BJ (cell line): ENCODE results near the gene ATP8B1. TPM values are rescaled to one million over a fixed set of nuclear protein-coding genes. Genes with fewer than 3 reads are reported as not detected.
"Not testable (repeated sequence)": the region's sequence is repeated elsewhere in the genome, so short reads cannot be mapped to it uniquely, and the experiment has no call there.

Source experiments
- CTCF ChIA-PET: fragments of 350-600 bp; formaldehyde crosslinking; extraction: SDS; loops from one replicate; lab custom pipeline; 2021; ENCODE audit warnings: antibody characterized with exemption, inconsistent platforms; lab: Yijun Ruan, JAX
- POLR2A ChIA-PET: fragments of 300-600 bp; sonication (Branson Sonifier 250); formaldehyde crosslinking; extraction: SDS; loops from one replicate; lab custom pipeline; 2021; ENCODE audit warnings: antibody characterized with exemption; lab: Charles Lee
- DNase-seq: peaks from one replicate; pipeline ENCODE4 v3.0.0-alpha.2; 2011; ENCODE audit warnings: low read depth
- H3K27me3 ChIP-seq: 2 replicates; pipeline ENCODE4 v1.6.0; 2011; ENCODE audit warnings: low read length; ENCODE audit not compliant: control insufficient read depth, insufficient read depth
- H3K36me3 ChIP-seq: 2 replicates; pipeline ENCODE4 v1.5.1; 2011; ENCODE audit warnings: low read length; ENCODE audit not compliant: control insufficient read depth, insufficient read depth
- H3K4me3 ChIP-seq: 2 replicates; pipeline ENCODE4 v1.5.1; 2011; ENCODE audit warnings: low read depth, mild to moderate bottlenecking, control low read depth, low read length
- CTCF ChIP-seq: IDR thresholded peaks from 2 replicates; pipeline ENCODE4 v1.5.1; 2011; ENCODE audit warnings: low read depth, mild to moderate bottlenecking, control low read depth, inconsistent platforms, low read length, moderate library complexity; ENCODE audit not compliant: insufficient read depth
- polyA plus RNA-seq: library from polyadenylated mRNA; depleted of rRNA; stranded (reverse); fragments of >200 nt; gene quantifications from 2 replicates; pipeline ENCODE4 v1.2.3, GENCODE V29; 2011

The ATP8B1 gene
- polyA plus RNA-seq, 1 experiment = 53.3 TPM

- CTCF ChIA-PET = no interaction called here
- Histone ChIP-seq H3K36me3 (peaks cover 16% of the 10 kb centered on the region), H3K4me3 (no peak overlapping the region), H3K27me3 (no peaks in the 10 kb centered on the region)
- POLR2A ChIA-PET = interaction anchor here (0.6 kb wide), 1 partner anchor 47 kb away, joined by 10 read pairs; no protein-coding TSS in a partner anchor
- TF ChIP-seq CTCF = no peak
- no peak for DNase-seq
Observed at GRCh38 chr18:57648414-57648813, 154.7 kb downstream of the ATP8B1 start.

GRCh38 chr18:57644540-57644939, 158.6 kb downstream of the ATP8B1 start:
- no peak for DNase-seq
- no peaks in the 10 kb centered on the region for H3K27me3 ChIP-seq
- peaks cover 13% of the 10 kb centered on the region for H3K36me3 ChIP-seq
- TF ChIP-seq CTCF = no peak
- POLR2A ChIA-PET = no interaction called here
- H3K4me3 ChIP-seq = no peak overlapping the region
- CTCF ChIA-PET = interaction anchor here (0.6 kb wide), 1 partner anchor 22 kb away, joined by 3 read pairs; no protein-coding TSS in a partner anchor

- H3K36me3 ChIP-seq = peaks cover 10% of the 10 kb centered on the region
- H3K27me3 ChIP-seq, CTCF ChIA-PET, DNase-seq, H3K4me3 ChIP-seq, POLR2A ChIA-PET: not testable (repeated sequence)
Observed at GRCh38 chr18:57643726-57644125, 159.4 kb downstream of the ATP8B1 start.

GRCh38 chr18:57642462-57642861, 160.7 kb downstream of the ATP8B1 start:
- not testable (repeated sequence) for DNase-seq

GRCh38 chr18:57640749-57641148, 162.4 kb downstream of the ATP8B1 start:
- no peak for DNase-seq
- Histone ChIP-seq H3K4me3 (no peak overlapping the region), H3K27me3 (no peaks in the 10 kb centered on the region), H3K36me3 (peaks cover 4% of the 10 kb centered on the region; the same call in 1 of the 2 replicates)
- POLR2A ChIA-PET = no interaction called here
- TF ChIP-seq CTCF = no peak
- CTCF ChIA-PET = interaction anchor here (0.7 to 1.1 kb wide), 2 partner anchors 10 to 485 kb away, joined by 3 read pairs; no protein-coding TSS in a partner anchor

More at GRCh38 chr18:57642462-57642861, 160.7 kb downstream of the ATP8B1 start:
- H3K27me3 ChIP-seq, H3K36me3 ChIP-seq, H3K4me3 ChIP-seq, POLR2A ChIA-PET: not testable (repeated sequence)
- CTCF ChIA-PET = interaction anchor here (1.6 kb wide), 1 partner anchor 10 kb away, joined by 4 read pairs; no protein-coding TSS in a partner anchor

- no peak overlapping the region for H3K4me3 ChIP-seq
- ChIA-PET POLR2A (no interaction called here), CTCF (interaction anchor here (0.7 to 1.1 kb wide), 2 partner anchors 9 to 485 kb away, joined by 3 read pairs; no protein-coding TSS in a partner anchor)
- no peak for TF ChIP-seq CTCF
- no peaks in the 10 kb centered on the region for H3K27me3 ChIP-seq
- peaks cover 4% of the 10 kb centered on the region; the same call in 1 of the 2 replicates for H3K36me3 ChIP-seq
- DNase-seq = no peak
Observed at GRCh38 chr18:57640236-57640635, 162.9 kb downstream of the ATP8B1 start.
